KMS-11 (cell line): ENCODE data around the gene LIN28A.

Experiments
- H2AFZ ChIP-seq: fragments of 200-600 bp; sonication (generic); 2 replicates; pipeline ENCODE4 v1.6.1; 2016; ENCODE audit warnings: antibody characterized with exemption, mixed run types, low read depth
- H3K27ac ChIP-seq: fragments of 200-600 bp; sonication (generic); 2 replicates; pipeline ENCODE4 v1.6.1; 2016; ENCODE audit warnings: mild to moderate bottlenecking, mixed run types
- H3K27me3 ChIP-seq: fragments of 200-600 bp; sonication (generic); 2 replicates; pipeline ENCODE4 v1.6.1; 2017; ENCODE audit warnings: mild to moderate bottlenecking, low read depth, mixed run types, moderate library complexity; ENCODE audit not compliant: insufficient read depth
- H3K36me3 ChIP-seq: fragments of 200-600 bp; sonication (generic); 2 replicates; pipeline ENCODE4 v1.6.1; 2017; ENCODE audit warnings: mild to moderate bottlenecking, mixed run types; ENCODE audit not compliant: insufficient read depth
- H3K4me1 ChIP-seq: fragments of 200-600 bp; sonication (generic); 2 replicates; pipeline ENCODE4 v1.6.1; 2016; ENCODE audit warnings: mild to moderate bottlenecking, low read depth, mixed run types; ENCODE audit not compliant: poor library complexity, severe bottlenecking
- H3K4me2 ChIP-seq: fragments of 200-600 bp; sonication (generic); 2 replicates; pipeline ENCODE4 v1.7.0; 2016; ENCODE audit warnings: mild to moderate bottlenecking, mixed run types
- H3K4me3 ChIP-seq: fragments of 200-600 bp; sonication (generic); IDR thresholded peaks from 2 replicates; pipeline ENCODE4 v1.6.1; 2017; ENCODE audit warnings: low read depth, low read length, mixed read lengths; ENCODE audit not compliant: insufficient read depth
- H3K79me2 ChIP-seq: fragments of 200-600 bp; sonication (generic); 2 replicates; pipeline ENCODE4 v1.6.1; 2016; ENCODE audit warnings: low read depth, mixed run types; ENCODE audit not compliant: insufficient read depth
- H3K9ac ChIP-seq: fragments of 200-600 bp; sonication (generic); 2 replicates; pipeline ENCODE4 v1.6.1; 2016; ENCODE audit warnings: mild to moderate bottlenecking, mixed run types
- H4K20me1 ChIP-seq: fragments of 200-600 bp; sonication (generic); 2 replicates; pipeline ENCODE4 v1.6.1; 2016; ENCODE audit warnings: mild to moderate bottlenecking, mixed run types; ENCODE audit not compliant: insufficient read depth
- CTCF ChIP-seq: fragments of 200-600 bp; sonication (generic); conservative IDR thresholded peaks from 2 replicates; pipeline ENCODE4 v1.6.1; 2017; ENCODE audit warnings: low read depth, mild to moderate bottlenecking, antibody characterized with exemption, low read length, moderate library complexity, mixed read lengths

LIN28A gene

GRCh38 chr1:26470878-26471497, 60.4 kb downstream of the LIN28A start:
- no peak overlapping the region for H3K9ac ChIP-seq
- peaks cover 5% of the 10 kb centered on the region for H3K36me3 ChIP-seq
- H4K20me1 ChIP-seq, result peaks cover 14% of the 10 kb centered on the region; the same call in 1 of the 2 replicates

GRCh38 chr1:26471498-26472319, 61.1 kb downstream of the LIN28A start:
- Histone ChIP-seq H3K27me3 (no peaks in the 10 kb centered on the region), H3K4me2 (peak overlapping the region; percentile 96), H3K27ac (peak overlapping the region; percentile 100; the same call in 1 of the 2 replicates), H3K36me3 (peaks cover 10% of the 10 kb centered on the region), H4K20me1 (peaks cover 17% of the 10 kb centered on the region; the same call in 1 of the 2 replicates), H3K4me3 (peak overlapping the region; percentile 83), H3K9ac (peak overlapping the region; percentile 100; the same call in 1 of the 2 replicates), H3K79me2 (peaks cover 20% of the 10 kb centered on the region), H3K4me1 (peaks cover 32% of the 10 kb centered on the region), H2AFZ (peak overlapping the region; percentile 53; the same call in 1 of the 2 replicates)
- TF ChIP-seq CTCF, result no peak

More at GRCh38 chr1:26470878-26471497, 60.4 kb downstream of the LIN28A start:
- no peak overlapping the region for H2AFZ ChIP-seq
- H3K79me2 ChIP-seq, result peaks cover 20% of the 10 kb centered on the region
- H3K4me1 ChIP-seq, result peaks cover 32% of the 10 kb centered on the region
- no peak overlapping the region for H3K27ac ChIP-seq
- H3K4me3 ChIP-seq, result no peak overlapping the region
- H3K27me3 ChIP-seq, result no peaks in the 10 kb centered on the region
- H3K4me2 ChIP-seq, result peak overlapping the region; percentile 96
- TF ChIP-seq CTCF, result no peak

DNA sequence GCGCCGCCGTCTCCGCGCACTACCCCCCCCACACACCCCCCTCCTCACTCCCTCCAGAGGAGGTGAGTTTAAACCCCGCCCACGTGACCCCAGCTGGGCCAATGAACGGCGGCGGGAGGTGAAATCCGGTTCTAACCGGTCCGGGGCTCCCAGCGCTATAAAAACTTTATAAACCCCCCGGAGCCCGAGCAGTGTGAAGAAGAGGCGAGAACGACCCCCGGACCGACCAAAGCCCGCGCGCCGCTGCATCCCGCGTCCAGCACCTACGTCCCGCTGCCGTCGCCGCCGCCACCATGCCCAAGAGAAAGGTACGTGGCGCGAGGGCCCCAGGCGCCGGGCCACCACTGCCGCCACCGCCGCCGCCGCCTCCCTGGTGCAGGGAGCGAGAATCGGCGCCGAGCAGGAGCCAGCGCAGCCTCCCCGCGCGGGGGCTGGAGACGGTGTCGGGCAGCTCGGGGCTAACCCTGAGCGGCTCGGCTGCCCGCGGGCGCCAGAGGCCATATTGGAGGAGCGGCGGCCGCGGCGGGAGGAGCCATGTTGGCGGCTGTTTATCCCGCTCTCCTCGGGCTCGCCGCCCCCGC, 61.8 kb downstream of the LIN28A start, which contains the start of gene HMGN2:
HMGN2 (plus strand) TSS at position 121 of the 581 bp plus-strand sequence; CDS start at position 294, 173 bp downstream.
- H3K79me2 ChIP-seq, result peaks cover 20% of the 10 kb centered on the region
- H3K36me3 ChIP-seq, result peaks cover 10% of the 10 kb centered on the region
- peak within 1 kb of the TSS; percentile 83 for H3K4me3 ChIP-seq
- peak within 1 kb of the TSS; percentile 96 for H3K4me2 ChIP-seq
- no peaks in the 10 kb centered on the region for H3K27me3 ChIP-seq
- peak within 1 kb of the TSS; percentile 53; the same call in 1 of the 2 replicates for H2AFZ ChIP-seq
- peaks cover 32% of the 10 kb centered on the region for H3K4me1 ChIP-seq
- peak within 1 kb of the TSS; percentile 100 for H3K9ac ChIP-seq
- H3K27ac ChIP-seq, result peak within 1 kb of the TSS; percentile 100
- no peak for TF ChIP-seq CTCF
- peaks cover 21% of the 10 kb centered on the region; the same call in 1 of the 2 replicates for H4K20me1 ChIP-seq
